Lung (tissue), 12 donors: ENCODE data around the gene PPM1H. TPM values are rescaled to one million over a fixed set of nuclear protein-coding genes. Genes with fewer than 3 reads are reported as not detected.

Experiments
- ATAC-seq: fragments of 200-7000 bp; cut with Tn5 transposase; one replicate; pipeline ENCODE4 v1.9.1; 2020; ENCODE audit warnings: moderate number of reproducible peaks; ENCODE audit not compliant: insufficient read depth, low FRiP score
- DNase-seq, 3 donors: peaks; one replicate each; pipeline ENCODE4 v3.0.0-alpha.2; 2013 to 2017
- H3K27ac ChIP-seq, 2 donors: one replicate each; pipeline ENCODE4 v1.5.1; 2013; ENCODE audit warnings: mild to moderate bottlenecking in 2 of 2, moderate library complexity in 2 of 2, control low read depth in 1 of 2, inconsistent platforms in 1 of 2, low read depth in 1 of 2, low read length in 1 of 2
- H3K27me3 ChIP-seq, 3 donors: one replicate each; pipeline ENCODE4 v1.5.1; 2013; ENCODE audit warnings: low read length in 2 of 3; ENCODE audit not compliant: control insufficient read depth in 3 of 3, insufficient read depth in 3 of 3
- H3K36me3 ChIP-seq, 4 donors: one replicate each; pipeline ENCODE4 v1.5.1; 2013; ENCODE audit warnings: low read length in 4 of 4, mild to moderate bottlenecking in 1 of 4, moderate library complexity in 1 of 4; ENCODE audit not compliant: control insufficient read depth in 4 of 4, insufficient read depth in 4 of 4
- H3K4me1 ChIP-seq, 5 donors: one replicate each; pipeline ENCODE4 v1.5.1; 2013; ENCODE audit warnings: low read length in 5 of 5, mild to moderate bottlenecking in 2 of 5, moderate library complexity in 1 of 5; ENCODE audit not compliant: control insufficient read depth in 5 of 5, insufficient read depth in 5 of 5
- H3K4me3 ChIP-seq: one replicate; pipeline ENCODE4 v1.5.1; 2013; ENCODE audit warnings: mild to moderate bottlenecking, control low read depth, moderate library complexity
- H3K9ac ChIP-seq, 2 donors: one replicate each; pipeline ENCODE4 v1.5.1; 2013; ENCODE audit warnings: low read length in 2 of 2, control low read depth in 1 of 2; ENCODE audit not compliant: insufficient read depth in 1 of 2
- H3K9me3 ChIP-seq, 4 donors: one replicate each; pipeline ENCODE4 v1.5.1; 2013; ENCODE audit warnings: low read length in 3 of 4, mild to moderate bottlenecking in 1 of 4, moderate library complexity in 1 of 4; ENCODE audit not compliant: control insufficient read depth in 4 of 4, insufficient read depth in 3 of 4
- WGBS, 2 donors: extraction: QIAGEN DNeasy Blood & Tissue Kit; methylation state at CpG; one replicate each; pipeline ENCODE4 v1.1.7; 2013; 5-methylcytosine and 5-hydroxymethylcytosine counted together
- polyA plus RNA-seq, 2 donors: library from polyadenylated mRNA; stranded (reverse); fragments of 200-250 nt; gene quantifications; one replicate each; pipeline ENCODE4 v1.2.1, GENCODE V29; 2013
- total RNA-seq, 2 donors: library from RNA; depleted of rRNA in 1 of 2; stranded (reverse); fragments of >200 nt in 1 of 2; gene quantifications; one replicate each; pipeline ENCODE4 v1.2.1, GENCODE V29; 2014 to 2021
- TF ChIP-seq, protein P1 (sequence below): IDR thresholded peaks from 2 replicates; pipeline ENCODE4 v1.5.1; 2012; ENCODE audit warnings: mild to moderate bottlenecking; ENCODE audit errors: control extremely low read depth, extremely low read depth
- donor health status: control.
- donor health status: control.
- donor health status: Bipolar disorder and iron deficiency.
- donor health status: healthy.
- donor health status: DM: yes; HTN: yes; CAD: no.

The PPM1H gene
- total and polyA plus RNA-seq, 4 donors: 2.0 to 11.2 (median 5.7) TPM

DNA sequence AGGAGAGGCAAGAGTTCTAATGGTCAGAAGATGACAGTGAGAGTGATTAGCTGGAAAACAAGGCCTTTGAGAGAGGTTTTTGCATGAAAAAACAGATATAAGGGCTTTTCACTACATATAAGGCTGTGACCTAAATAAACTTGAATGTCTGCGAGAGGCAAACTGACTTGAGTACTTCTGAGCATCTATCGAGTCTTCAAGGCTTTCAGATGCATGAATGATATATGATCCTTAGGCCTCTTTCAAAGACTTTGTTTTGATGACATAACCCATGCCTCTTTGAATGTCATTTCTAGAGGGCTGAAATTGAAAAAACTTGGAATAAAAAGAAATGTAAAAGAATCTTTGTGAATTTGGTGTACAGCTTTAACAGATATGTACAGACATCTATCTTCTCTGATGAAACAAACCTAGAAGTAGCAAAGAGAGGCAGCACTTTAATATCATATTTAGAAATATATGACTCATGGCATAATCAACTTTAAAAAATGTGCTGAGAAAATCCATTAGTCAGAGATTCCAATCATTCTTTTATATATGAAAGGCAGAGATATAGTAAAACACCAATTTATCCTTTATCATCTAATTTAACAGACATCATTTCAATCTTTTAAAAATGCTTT lies 72.6 kb downstream of the PPM1H start:
- no peak overlapping the region for H3K27ac ChIP-seq
- 87 to 93% methylated on average over 2 of the region's 2 CpGs for WGBS, 2 donors
- ATAC-seq: no peak

DNA sequence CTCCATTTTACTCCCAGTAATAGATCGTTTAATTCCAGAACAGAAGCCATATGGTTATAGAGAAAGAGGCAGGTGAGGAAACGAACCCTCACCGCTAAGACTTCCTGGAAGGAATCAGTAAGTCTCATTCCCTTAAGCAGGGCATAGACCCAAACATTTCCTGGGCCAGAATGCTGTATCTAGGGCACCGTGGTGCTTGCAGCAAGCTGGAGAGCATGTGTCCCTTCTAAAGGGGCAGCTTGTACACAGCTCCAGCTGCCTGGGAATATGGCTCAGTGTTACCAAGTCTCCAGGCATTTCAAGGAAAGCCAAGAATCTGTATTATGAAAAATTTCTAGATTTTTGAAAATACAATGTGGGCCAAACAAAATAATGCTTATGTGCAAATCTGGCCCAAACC lies 73.4 kb downstream of the PPM1H start:
- Histone ChIP-seq H3K4me1 (peaks cover 0 to 32% (median 4%) of the 10 kb centered on the region in 5 donors), H3K27me3 (no peaks in the 10 kb centered on the region), H3K27ac (peak overlapping the region in 1 of 2 donors; percentile 12), H3K9me3 (no peaks in the 10 kb centered on the region), H3K9ac (no peak overlapping the region), H3K4me3 (no peak overlapping the region), H3K36me3 (no peaks in the 10 kb centered on the region)
- DNase-seq (no peak), ATAC-seq (no peak)
- TF ChIP-seq, protein P1, sequence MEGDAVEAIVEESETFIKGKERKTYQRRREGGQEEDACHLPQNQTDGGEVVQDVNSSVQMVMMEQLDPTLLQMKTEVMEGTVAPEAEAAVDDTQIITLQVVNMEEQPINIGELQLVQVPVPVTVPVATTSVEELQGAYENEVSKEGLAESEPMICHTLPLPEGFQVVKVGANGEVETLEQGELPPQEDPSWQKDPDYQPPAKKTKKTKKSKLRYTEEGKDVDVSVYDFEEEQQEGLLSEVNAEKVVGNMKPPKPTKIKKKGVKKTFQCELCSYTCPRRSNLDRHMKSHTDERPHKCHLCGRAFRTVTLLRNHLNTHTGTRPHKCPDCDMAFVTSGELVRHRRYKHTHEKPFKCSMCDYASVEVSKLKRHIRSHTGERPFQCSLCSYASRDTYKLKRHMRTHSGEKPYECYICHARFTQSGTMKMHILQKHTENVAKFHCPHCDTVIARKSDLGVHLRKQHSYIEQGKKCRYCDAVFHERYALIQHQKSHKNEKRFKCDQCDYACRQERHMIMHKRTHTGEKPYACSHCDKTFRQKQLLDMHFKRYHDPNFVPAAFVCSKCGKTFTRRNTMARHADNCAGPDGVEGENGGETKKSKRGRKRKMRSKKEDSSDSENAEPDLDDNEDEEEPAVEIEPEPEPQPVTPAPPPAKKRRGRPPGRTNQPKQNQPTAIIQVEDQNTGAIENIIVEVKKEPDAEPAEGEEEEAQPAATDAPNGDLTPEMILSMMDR: no peak
- WGBS, 2 donors: 73 to 79% methylated on average over 4 of the region's 4 CpGs

More for the DNA sequence above, 72.6 kb downstream of the PPM1H start:
- no peak for DNase-seq
- Histone ChIP-seq H3K9me3 (no peaks in the 10 kb centered on the region), H3K27me3 (no peaks in the 10 kb centered on the region), H3K4me1 (peaks cover 0 to 40% (median 8%) of the 10 kb centered on the region in 5 donors), H3K9ac (no peak overlapping the region), H3K36me3 (no peaks in the 10 kb centered on the region), H3K4me3 (no peak overlapping the region)
- TF ChIP-seq, protein P1: no peak

DNA sequence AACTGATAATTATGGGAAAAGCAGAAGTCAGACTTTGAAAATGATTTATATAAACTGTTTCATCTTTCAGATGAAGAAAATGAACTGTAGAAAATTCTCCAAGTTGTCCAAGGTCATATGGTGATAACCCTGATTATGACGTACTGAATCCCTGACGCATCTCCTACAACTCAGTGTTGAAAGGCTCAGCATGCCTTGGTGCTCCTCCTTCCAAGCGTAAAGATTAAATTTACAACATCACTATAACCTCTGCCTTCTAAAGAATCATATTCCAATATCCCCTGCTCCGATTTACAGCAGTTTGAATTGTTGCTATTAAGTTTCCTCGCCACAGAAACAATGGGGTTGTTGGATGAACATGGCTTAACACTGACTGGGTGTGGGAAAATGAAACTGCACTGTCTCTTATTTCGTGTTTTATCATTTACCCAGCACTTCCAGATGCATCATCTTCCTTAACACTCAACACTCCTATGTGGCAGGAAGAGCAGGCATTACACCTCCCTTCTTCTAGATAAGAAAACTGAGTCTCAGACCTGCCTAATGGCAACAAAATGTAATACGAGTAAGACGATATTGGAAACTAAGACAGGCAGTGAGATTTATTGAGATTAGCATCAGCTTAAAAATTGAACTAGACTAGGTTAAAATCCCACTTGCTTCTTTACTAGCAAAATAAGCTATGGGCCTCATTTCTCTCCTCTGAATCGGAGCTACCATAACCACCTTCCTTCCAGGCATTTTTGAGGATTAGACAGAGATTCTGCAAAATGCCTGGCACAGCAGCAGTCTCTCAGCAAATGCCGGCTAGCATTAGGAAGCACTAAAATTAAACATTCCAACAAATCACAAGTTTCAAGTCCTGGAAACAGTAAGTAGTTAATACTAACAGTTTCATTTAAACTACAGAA lies 74.2 kb downstream of the PPM1H start:
- DNase-seq (no peak), ATAC-seq (peak; percentile 4)
- Histone ChIP-seq H3K27ac (peak overlapping the region in 1 of 2 donors; percentile 23), H3K27me3 (no peaks in the 10 kb centered on the region), H3K9me3 (no peaks in the 10 kb centered on the region), H3K9ac (no peak overlapping the region), H3K36me3 (no peaks in the 10 kb centered on the region), H3K4me1 (peaks cover 0 to 25% (median 0%) of the 10 kb centered on the region in 5 donors), H3K4me3 (no peak overlapping the region)
- WGBS, 2 donors: 67 to 80% methylated on average over 10 of the region's 10 CpGs
- TF ChIP-seq, protein P1: no peak
